GM18499 (cell line): ENCODE results near the gene BTBD9.
"Not testable (repeated sequence)": the region's sequence is repeated elsewhere in the genome, so short reads cannot be mapped to it uniquely, and the experiment has no call there.

Source experiments
- ATAC-seq: cut with Tn5 transposase; IDR thresholded peaks from one replicate; pipeline ENCODE4 v1.9.1; 2021; ENCODE audit warnings: moderate number of reproducible peaks; ENCODE audit not compliant: insufficient read depth, unreplicated experiment

Gene BTBD9

GRCh38 chr6:38354905-38355304, 284.8 kb downstream of the BTBD9 start:
- no peak for ATAC-seq

- ATAC-seq = no peak
These were observed 285.7 kb downstream of the BTBD9 start for GRCh38 chr6:38354037-38354381.

DNA sequence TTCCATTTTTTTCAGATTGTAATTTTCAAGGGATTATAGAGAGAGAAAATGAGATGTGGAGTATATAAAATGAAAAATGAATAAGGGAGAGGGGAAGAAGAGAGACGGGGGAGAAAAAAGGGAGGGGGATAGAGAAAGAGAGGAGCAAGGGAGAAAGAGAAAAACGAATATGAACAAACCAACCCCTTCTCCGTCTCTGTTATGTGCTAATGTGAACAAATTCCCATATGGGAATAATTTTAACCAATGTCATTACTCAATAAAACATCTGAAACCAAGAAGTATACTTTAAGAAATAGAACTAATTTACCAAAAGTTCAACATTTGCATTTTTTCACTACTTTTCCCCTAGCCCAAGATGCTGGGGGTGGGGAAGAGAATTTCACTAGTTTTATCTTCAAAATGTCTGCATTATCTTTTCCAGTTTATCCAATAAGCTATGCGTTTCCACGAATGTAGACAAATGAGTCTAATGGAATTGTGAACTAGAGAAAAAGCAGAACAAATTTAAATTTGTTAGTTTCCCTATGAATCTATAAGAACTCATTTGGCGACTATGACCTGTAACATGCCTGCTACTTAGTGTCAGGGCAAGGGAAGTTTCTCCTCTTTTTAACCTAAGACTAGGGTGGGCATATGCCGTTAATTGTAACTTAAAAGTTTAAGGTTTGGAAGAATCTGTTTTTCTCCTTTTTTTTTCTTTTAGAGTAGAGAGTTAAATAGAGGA, 286.3 kb downstream of the BTBD9 start:
- ATAC-seq = no peak

DNA sequence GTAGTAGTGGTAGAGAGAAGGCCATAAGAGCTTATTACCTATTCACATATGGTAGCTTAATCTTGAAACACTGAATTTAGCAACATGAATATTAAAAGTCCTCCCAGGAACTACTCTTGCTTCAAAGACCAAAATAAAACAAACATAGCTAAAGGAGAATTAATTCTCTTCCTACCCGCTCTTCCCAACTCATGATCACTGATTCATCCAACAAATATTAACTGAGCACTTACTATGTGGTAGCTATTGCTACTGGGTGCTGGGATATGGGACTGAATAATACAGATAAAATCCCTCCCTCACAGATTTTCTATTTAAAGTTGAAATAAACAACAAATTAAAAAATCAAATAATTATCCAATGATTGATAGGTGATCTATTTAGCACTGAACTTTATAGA, 287.1 kb downstream of the BTBD9 start:
- no peak for ATAC-seq

DNA sequence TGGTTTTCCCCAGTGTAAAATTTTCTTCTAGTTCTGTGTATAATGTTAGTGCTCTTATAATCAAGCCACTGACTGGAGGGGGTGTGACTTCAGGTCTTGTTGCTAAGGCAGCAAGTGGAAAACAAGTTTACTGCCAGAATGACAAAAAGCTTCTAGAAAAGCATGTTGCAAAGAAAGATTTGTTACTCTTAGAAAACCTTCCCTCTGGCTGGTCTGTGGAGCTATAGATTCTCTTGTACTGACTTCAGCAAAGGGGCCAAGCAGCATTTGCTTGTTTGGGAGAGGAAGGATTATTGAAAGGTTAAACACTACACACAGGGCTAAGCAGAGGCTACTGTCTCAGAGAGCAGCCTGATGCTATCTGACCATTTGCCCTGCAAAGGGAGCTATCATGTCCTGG, 288.8 kb downstream of the BTBD9 start:
- ATAC-seq = no peak

DNA sequence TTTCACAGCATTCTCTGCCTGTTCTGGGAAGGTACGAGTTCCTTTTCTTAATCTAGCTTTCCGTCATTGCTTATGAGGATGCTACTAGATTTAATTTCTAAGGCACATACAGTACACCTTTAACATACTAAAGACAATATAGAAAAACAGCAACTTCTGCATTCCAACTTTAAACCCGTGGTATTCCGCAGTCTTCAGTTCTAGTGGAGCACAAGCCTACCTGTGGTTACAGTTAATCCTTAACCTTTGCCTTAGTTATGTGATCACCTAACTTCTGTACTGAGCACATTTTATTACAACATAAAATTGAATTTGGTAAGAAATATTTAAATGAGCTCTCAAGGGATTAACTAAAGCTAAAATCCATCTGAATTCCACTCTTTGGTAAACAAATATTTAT, 289.5 kb downstream of the BTBD9 start:
- no peak for ATAC-seq

- ATAC-seq = no peak
These were observed 289.9 kb downstream of the BTBD9 start for GRCh38 chr6:38349795-38350194.

DNA sequence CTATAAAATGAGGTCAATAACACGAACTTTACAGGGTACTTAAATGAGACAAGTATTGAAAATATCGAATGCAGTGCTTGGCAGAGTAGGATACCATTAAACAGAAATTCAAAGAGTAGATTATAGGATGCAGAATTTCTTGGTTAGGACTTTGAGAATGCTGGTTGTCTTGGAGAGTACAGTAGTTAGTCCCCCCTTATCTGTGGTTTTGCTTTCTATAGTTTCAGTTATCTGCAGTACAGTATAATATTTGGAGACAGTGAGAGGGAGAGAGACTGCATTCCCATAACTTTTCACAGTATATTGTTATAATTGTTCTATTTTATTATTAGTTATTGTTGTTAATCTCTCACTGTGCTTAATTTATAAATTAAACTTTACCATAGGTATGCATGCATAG, 290.5 kb downstream of the BTBD9 start:
- no peak for ATAC-seq

DNA sequence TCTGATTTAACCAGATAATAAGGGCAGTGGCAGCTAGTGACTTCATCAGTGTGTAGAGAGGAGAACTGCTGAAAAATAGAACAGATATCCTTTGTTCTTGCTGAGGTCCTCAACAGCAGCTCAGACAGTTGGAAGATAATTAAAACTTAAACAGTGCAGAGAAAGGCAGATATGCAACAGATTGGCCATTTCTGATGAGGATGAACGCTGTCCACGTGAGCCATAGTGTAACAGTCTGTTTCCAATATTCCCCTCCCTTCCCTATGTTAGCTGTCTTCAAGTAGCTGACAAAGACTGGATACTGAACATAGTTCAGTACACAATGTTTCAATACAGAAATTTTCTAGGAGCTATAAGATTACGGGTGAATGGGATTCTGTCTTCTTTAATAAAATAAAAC, 291.4 kb downstream of the BTBD9 start:
- no peak for ATAC-seq

- ATAC-seq = not testable (repeated sequence)
These were observed 291.9 kb downstream of the BTBD9 start for GRCh38 chr6:38347829-38348228.

DNA sequence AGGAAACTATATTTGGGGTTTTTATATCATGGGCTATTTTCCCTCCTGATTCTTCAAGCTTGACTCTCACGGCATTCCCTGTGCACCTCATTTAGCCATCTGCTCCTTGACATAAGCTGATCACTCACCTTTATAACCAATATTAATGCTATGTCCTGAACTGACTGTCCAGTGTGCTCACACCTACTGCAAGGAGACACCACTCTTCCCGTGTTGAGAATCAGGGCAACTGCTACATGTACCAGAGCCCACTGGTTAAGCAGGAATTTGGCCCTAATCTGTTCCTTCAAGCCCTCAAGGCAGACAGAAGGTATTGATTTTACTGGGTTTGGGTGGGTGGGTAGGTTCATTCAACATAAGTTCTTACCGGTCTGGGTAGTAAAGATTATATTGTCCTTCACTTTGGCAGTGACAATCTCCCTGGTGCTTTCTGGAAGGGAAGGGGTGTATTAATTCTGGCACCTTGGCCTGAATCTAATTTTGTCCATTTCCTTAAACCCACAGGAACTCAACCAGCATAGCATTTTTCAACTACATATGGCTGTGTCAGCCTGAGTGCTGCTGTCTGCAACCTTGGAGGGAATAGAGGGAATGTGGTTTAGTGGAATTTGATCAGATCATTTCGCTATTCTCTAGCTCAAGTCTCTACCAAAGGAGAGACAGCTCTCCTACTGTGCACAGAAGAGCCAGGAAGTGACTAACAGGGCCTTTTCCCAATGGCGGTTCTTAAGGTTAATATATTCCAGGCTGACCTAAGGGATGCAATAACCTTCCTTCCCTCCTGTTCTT, 293.2 kb downstream of the BTBD9 start:
- ATAC-seq = no peak

GRCh38 chr6:38345586-38345985, 294.1 kb downstream of the BTBD9 start:
- no peak for ATAC-seq

- ATAC-seq = no peak
These were observed 298.2 kb downstream of the BTBD9 start for GRCh38 chr6:38341496-38341895.

DNA sequence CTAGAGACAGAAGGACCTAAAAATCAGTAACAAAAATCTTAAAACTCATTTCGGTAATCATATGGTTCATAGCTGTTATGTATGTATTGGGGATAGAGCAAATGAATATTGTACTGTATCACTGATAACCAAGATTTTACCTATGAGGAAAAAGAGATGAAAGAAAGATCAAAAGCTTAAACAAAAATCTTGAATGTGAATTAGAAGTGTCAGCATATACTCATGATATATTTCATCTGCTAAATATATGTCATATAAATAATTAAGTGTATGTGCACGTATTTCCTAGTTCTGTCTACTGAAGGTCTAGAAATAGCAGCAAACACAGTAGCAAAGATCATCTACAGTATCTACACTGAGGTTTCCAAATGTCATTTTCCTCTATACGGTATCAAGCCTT, 299.8 kb downstream of the BTBD9 start:
- ATAC-seq = no peak

- ATAC-seq = no peak
These were observed 301.8 kb downstream of the BTBD9 start for GRCh38 chr6:38337819-38338465.

GRCh38 chr6:38336922-38337321, 302.8 kb downstream of the BTBD9 start:
- ATAC-seq = no peak

- ATAC-seq = no peak
These were observed 312.9 kb downstream of the BTBD9 start for GRCh38 chr6:38326837-38327236.

DNA sequence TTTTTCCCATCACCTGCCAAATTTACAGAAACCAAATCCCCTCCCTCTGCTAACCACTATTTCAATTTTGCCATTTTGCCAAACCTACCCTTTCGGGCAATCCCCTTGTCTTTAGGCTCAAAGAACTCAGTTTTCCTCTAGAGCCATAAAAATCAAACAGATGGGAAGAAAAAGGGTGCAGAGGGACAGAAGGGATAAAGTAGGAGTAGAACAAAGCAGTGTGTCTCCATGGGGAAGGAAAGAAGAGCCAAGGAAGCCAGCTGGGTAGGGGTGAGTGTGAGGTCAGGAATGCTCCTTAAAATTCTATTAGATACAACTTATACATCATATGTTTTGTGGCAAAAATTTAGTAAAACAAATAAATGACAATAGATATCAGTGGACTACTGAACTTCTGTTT, 316.5 kb downstream of the BTBD9 start:
- no peak for ATAC-seq

DNA sequence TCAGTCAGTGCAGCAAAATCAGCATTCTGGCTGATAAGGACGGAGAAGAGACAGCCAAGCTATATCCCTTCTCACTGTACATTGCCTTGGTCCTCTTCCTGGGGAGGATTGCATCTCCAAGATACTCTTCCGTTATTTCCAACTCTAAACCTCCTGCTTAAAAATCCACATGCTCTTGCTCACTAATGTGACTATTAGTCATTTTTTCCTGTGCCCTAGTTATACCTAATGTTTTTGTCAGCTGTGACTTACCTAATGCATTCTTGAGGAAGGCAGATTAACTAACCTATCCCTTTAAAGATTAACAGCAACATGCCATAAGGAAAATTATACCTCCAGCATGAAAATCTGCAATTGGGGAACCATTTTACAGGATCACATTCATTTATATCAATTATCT, 317.6 kb downstream of the BTBD9 start:
- no peak for ATAC-seq

DNA sequence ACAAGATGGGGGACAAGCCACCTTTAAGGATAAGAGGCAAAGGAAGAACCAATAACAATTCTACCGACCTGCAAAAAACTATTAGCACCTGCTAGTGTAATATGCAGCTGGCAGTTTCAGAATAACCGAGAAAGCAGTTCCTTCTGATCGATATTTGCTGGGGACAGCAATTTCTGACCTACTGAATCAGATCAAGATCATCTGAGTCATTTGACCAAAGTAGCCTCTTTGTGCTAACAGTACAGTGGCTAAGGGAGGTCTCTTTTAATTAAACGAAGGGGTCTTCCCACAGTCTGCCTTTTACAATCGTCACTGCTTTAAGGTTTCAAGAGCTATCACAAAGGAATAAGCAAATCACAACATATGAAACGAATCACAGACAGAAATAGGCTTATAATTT, 318.9 kb downstream of the BTBD9 start:
- no peak for ATAC-seq

- ATAC-seq = no peak
These were observed 319.4 kb downstream of the BTBD9 start for GRCh38 chr6:38320358-38320757.
